GM18519 (cell line): Measurements from ENCODE around the gene AMZ1.
"Not testable (repeated sequence)": the region's sequence is repeated elsewhere in the genome, so short reads cannot be mapped to it uniquely, and the experiment has no call there.

Experiments used
- ATAC-seq: cut with Tn5 transposase; IDR thresholded peaks from one replicate; pipeline ENCODE4 v1.9.1; 2021; ENCODE audit warnings: mild to moderate bottlenecking, moderate library complexity; ENCODE audit not compliant: unreplicated experiment, low FRiP score

The AMZ1 gene

DNA sequence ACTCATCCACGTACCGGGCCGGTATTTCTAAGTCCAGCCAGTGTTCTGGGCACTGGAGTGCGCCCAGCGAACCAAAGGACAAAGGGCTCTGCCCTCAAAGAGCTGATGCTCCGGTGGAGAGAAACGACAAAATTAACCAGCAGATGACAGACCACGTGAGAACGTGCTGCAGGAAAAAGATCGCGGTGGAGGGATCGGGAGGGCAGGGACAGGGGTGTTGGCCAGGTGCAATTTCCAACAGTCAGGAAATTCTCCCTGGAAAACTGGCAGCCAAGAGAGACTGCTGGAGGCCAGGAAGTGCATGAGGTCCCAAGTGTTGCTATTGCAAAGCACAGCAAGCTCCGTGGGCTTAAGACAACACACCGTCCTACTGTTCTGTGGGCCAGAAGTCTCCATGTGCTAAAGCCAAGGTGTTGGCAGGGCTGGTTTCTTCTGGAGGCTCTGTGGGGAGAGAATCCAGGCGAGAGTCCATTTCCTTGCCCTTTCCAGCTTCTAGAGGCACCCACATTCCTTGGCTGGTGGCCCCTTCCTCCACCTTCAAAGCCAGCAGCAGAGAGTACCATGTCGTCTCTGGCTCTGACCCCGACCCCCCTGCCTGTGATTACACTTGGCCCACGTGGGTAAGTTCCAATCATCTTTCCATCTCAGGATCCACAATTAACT, 21.3 kb upstream of the AMZ1 start:
- ATAC-seq = no peak

DNA sequence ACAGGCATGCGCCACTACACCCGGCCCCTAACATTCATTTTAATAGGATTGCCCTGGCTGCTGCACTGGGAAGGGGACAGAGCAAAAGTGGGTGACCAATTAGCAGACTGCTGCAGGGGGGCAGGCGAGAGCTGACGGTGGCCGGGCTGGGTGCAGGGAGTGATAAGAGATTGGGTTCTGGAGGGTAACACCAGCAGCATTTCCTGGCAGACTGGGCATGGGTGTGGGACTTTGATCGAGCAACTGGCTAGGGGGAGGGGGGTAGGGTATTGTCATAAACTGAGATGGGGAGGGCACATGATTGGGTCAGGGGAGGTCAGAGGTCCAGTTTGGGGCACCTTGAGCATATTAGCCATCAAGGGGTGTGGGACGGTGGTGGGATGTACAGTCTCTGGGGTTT, 20.2 kb upstream of the AMZ1 start:
- no peak for ATAC-seq

DNA sequence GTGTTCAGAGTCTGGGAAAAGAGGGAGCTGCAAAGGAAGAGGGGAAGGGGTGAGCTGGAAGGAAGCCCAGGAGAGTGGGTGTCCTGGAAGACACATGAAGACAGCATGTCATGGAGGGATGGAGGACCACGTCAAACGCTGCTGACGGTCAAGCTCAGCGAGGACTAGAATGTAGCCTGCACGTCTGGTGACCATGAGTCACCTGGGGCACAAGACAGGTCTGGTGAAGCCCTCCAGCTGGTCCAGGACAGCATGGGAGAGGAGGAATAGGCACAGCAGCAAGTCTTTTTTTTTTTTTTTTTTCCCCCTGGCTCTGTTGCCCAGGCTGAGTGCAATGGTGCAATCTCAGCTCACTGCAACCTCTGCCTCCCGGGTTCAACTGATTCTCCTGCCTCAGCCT, 19.6 kb upstream of the AMZ1 start:
- no peak for ATAC-seq

DNA sequence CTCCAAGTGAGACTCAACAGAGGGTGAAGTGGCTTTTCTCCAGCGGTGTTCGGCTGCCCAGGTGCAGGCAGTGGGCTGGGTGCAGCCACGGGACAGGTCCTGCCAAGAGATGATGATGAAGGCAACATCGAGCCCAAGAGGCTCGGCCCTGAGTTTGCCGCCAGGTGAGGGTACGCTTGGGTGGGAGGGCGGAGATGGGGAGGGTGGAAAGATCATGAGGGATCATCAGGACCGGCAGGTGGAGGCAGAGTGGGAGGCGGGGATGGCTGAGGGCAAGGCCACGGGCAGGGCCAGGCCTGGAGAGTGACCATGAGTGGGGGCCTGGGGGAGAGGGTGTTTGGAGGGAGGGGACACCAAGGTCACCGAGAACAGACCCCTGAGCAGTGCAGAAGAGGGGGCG, 17.8 kb upstream of the AMZ1 start:
- ATAC-seq = no peak

DNA sequence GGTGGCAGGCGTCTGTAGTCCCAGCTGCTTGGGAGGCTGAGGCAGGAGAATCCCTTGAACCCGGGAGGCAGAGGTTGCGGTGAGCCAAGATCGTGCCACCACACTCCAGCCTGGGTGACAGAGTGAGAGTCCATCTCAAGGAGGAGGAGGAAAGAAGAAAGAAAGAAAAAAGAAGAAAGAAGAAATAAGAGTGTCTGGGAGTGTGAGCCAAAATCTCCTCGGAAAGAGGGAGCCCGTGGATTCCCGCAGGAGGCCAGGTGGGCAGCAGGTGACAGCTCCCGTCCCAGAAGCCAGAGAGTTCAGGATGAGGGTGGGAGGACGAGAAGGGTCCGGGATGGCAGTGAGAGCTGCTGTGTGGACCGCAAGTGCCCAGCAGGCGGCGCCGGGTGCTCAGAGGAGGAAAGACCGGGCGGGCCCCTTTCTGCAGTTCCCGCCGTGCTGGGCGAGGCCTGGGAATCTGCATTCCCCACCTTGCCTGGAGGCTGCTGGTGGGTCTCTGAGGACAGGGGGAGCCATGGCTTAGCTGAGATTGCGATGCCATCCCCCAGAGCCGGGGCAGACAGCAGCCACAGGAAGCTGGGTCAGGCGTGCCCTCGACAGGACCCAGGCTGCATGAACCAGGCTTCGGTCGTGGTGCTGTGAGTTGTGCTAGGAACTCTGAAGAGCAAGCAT, 17.1 kb upstream of the AMZ1 start:
- ATAC-seq = no peak

DNA sequence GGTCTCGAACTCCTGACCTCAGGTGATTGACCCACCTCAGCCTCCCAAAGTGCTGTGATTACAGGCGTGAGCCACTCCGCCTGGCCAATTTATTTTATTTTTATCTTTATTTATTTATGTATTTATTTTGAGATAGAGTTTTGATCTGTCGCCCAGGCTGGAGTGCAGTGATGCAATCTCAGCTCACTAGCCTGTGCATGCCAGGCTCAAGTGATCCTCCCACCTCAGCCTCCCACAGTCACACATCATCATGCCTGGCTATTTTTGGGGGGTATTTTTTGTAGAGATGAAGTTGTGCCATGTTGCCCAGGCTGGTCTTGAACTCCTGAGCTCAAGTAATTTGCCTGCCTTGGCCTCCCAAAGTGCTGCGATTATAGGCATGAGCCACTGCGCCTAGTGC, 14.8 kb upstream of the AMZ1 start:
- not testable (repeated sequence) for ATAC-seq

DNA sequence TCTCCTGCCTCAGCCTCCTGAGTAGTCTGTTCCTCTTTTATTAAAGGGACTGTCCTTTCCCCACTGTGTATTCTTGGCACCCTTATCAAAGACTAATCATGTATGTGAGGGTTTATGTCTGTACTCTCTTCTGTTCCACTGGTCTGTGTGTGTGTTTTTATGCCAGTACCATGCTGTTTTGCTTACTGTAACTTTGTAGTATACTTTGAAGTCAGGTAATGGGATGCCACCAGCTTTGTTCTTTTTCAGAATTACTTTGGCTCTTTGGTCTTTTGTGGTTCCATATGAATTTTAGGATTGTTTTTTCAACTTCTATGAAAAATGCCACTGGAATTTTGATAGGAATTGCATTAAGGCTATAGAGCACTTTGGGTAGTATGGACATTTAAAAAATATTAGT, 14.1 kb upstream of the AMZ1 start:
- no peak for ATAC-seq

DNA sequence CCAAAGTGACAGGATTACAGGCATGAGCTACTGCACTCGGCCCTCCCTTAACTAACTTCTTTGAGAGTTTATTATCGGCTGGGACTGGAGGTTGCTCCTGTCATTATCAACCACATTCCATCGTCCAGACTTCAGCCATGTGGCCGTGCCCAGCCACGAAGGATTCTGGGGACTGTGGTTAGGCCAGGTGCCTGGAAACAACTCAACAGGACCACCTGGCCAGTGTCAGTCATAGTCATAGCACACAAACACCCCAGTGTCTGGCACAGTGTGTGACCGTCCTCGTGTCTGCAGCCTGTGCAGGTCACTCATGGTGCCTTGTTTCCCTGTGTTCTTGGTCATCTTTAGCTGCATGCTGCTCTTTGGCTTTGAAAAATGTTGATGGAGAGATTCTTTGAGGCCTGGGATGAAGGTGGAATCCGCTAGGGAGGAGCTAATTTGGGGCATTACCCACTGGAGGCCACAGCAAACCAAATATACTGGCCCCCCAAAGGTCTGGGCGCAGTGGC, 12.7 kb upstream of the AMZ1 start:
- no peak for ATAC-seq

DNA sequence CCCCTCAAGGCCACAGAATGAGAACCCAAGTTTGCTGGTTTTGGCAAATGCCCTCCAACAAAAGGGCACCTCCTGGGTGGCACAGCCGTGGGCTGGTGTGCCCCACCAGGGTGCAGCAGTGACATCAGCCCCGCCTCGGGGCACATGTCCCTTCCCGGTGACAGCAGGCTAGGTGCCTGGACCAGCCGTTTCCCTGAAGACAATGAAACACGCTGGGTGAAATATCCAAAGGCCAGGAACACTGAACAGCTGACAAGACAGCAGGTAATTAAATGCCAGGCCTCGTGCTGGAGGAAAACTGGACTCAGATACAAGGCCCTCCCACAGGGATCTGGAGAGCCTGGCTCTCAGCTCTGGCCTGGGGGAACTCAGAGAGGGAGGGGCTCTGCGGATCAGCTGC, 11.4 kb upstream of the AMZ1 start:
- not testable (repeated sequence) for ATAC-seq

DNA sequence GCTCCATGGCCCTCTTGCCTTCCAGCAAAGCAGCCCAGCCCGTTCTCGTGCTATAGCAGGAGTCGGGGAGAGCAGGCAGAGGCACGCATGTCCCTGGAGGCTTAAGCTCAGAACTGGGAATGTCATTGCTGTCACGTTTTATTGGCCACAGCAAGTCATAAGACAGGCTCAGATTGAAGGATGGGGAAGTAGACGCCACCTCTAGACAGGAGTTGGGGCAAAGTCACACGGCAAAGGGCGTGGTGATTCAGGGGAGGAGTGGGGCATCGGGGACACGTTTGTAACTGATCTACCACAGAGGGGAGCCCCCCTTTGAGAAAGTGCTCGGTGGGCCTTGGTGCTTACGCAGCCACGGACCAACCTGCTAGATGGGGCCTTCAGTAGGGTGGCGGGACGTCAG, 9.5 kb upstream of the AMZ1 start:
- not testable (repeated sequence) for ATAC-seq

DNA sequence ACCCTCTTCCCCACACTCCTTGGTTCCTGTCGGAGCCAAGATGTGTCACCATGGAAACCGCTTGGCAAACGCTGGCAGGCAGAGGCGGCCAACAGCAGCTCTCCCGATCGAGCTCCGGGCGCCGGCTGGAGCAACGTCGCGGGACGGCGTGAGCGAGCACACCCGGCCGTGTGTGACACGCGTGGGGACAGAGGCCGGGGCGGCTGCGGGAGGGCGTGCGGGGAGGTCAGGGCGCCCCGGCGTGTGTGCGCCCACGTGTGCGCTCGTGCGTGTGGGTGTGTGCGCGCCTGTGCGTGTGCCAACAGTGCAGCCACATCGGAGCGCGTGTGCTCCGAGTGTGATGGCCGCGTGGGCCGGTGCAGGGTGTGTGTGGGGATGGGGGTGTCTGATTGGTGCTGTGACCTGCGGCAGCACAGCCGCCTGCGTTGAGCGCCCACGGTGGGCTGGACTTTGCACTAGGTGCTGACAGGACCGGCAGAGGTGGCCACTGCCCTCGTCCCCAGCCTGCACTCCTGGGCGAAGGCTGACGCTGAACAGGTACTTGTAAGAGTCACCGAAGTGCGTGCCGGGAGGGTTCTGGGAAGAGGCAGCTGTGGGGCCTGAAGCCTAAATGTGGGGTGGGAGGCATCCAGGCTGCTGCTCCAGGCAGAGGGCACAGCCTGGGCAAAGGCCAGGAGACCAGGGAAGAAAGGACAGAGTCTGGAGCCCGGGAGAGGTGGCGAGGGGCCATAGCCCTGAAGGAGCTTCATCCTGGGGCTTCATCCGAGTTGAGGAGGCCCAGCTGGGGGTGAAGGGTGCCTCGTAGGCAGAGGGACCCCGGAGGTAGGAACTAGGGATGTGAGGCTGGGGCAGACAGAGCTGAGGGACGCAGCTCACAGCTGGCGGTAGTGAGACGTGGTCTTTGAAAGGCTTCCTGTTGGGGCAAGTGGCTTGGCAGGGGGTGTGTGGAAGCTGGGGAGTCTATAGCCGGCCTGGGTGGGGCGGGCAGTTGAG, 8.6 kb upstream of the AMZ1 start:
- not testable (repeated sequence) for ATAC-seq

DNA sequence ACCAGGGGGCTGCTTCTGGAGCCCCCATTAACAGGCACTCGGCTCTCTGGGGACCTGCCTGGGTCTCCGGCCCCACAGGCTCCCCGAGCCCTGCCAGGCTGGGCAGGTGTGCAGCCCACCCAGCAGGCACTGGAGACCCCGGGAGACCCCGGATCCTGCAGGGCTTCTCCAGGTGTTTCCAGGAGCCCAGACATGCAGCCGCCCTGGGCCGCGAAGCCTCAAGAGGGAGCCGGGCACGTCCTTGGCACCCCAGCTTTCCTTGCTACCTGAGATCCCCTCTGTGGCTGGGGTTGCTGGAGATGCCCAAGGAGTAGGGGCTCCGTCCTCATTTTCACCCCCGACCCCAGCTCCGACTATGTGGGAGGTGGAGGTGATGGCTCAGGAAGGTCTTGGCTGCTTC, 7.7 kb upstream of the AMZ1 start:
- no peak for ATAC-seq

DNA sequence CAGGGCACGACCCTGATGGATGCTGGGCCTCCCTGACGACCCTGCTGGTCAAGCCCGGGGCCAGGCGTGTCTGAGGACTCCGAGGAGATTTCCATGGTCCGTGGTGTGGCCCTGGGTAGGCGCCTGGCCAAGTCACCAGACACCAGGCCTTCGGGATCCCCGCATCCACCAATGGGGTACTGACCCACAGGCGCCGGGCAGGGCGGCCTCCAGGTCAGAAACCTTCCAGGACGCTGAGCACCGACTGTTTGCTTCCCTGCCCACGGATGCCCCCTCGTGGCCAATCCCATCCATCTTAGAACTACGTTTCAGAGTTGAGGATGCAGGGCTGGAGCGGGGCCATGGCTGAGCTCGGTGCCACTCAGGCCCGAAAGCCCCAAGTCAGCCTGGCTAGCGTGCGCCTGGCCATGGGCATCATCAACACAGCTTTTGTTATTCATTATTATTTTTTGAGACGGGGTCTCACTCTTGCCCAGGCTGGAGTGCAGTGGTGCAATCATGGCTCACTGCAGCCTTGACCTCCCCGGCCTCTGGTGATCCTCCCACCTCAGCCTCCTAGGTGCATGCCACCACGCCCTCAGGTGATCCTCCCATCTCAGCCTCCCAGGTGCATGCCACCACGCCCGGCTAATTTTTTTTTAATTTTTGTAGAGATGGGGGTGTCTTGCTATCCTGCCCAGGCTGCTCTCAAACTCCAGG, 7.1 kb upstream of the AMZ1 start:
- ATAC-seq = no peak

DNA sequence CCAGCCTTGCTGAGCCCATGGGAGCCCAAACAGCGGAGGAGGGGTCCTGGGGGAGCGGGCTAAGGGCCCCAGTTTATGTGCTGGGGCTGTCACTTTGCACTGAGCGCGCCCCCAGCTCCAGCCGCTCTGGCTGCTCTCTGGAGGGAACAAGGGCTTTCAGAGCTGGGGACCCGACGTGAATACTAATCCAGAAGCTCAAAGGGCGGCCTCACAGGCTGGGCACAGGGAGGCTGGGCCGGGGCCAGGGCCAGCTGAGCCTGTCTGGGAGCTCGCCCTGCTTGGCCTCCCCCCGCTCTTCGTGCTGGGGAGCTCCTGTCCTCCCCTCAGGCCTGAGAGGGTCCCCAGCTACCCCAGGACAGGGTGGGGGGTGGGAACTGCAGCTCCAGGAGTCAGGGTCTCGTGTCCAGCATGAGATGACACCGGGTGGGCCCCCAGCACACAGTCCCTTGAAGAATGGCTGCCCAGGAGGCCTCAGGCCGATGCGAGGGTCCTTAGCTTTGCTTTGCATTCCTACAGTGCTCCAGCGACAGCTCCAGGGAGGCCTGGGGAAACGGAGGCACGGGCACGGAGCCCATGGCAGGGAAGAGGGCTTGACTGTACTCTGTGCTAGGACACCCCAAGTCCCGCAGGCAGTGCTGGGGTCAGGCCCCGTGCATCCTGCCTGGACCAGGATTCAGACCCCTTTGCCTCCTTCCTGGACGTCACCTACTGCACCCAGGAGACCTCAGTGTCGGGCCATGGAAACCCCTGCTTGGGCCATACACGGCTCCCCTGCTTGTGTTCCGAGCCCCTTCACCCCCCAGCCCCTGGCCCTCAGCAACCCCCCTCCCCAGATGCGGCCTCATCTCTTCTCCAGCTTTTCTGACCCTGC, 5.8 kb upstream of the AMZ1 start:
- ATAC-seq = no peak

DNA sequence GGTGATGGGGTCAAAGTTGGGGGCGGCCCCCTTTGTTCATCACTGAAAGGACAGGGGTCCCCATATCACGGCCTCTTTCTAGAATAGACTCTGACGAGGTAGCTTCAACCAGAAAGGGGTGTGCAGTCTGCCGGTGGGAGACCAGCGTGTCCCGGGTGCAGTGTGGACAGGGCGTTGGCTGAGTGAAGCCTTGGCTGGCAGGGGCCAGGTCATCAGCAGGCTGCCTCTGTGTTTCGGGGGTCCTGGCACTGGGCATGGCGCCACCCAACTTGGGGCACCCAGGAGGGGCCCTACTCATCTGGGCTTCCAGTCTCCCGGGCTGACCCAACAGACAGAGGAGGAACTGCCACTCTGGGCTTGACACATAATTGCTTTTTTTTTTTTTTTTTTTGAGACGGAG, 3.5 kb upstream of the AMZ1 start:
- ATAC-seq = no peak

DNA sequence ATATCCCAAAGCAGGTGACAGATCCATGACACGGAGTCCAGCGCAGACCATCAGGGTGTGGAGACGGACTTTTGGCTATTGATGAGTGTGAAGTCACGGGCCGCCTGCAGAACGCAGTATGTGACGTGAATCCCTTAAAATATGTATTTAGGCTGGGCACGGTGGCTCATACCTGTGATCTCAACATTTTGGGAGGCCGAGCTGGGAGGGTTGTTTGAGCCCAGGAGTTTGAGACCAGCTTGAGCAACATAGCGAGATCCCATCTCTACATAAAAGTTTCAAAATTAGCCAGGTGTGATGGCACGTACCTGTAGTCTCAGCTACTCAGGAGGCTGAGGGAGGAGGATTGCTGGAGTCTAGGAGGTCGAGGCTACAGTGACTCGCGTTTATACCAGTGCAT, 1.9 kb upstream of the AMZ1 start:
- ATAC-seq = no peak

DNA sequence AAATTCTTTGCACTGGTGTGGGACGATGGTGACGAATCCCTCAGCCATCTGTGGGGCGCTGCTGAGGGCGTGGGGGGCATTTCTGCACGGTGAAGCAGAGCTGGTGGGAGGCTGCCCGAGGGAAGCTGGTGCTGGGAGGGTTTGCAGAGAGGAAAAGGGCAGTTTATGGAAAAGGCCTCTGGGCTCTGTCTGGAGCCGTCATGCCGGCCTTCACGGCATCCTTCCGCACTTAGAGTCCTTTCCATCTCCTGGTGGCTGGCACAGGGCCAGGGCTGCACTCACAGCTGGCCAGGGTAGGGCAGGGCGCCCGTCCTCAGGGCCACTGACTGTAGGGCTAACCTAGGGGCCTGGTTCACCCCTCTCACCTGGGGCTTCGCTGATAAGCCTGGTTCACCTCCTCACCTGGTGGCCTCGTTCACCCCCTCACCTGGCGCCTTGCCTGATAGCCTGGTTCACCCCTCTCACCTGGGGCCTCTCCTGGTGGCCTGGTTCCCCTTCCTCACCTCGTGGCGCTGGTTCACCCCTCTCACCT, 598 bp upstream of the AMZ1 start:
- no peak for ATAC-seq

DNA sequence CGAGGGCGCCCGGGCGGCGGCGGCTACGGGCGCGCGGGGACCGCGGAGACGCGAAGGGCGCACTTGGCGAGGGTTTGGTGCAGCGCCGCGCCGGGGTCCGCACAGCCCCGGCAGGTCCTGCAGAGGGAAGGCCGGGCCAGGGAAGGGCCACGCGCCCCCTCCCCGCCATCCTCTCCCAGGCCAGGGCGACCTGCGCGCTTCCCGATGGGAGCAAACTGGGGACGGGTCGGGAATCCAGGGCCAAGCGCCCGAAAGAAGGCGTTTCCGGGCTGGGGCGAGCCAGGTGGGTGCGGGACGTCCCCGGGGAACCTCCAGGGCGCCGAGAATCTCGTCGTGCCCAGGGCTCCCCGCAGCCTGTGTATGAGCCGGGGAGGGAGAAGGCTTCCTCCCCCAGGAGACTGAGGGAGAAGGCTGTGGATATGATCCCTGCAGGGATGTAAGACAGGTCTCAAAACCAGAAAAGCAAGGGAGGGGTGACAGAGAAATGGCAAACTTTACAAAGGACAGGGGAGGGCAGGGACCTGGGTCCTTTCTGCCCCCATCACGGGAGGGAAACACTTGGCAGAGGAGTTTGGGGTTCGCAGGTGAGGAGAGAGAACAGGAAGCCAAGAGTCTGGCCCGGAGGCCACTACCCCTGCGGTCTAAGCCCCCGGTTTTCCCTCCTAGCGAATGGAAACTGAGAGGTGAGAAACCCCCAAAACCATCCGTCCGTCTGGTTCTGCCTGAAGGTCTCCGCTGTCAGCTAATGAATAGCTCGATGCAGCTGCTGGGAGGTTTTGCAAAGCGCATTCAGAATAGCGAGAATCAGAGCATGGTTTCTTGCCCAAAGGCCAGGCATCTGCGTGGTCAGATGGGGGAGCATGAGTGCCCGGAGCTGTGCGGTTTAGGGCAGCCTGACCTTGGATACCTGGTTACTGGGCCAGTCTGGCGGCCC, 674 bp downstream of the AMZ1 start:
- no peak for ATAC-seq
